ENCODE data around the gene RNF150.

GRCh38 chr4:141099326-141099725, 33.9 kb downstream of the RNF150 start:
- TF ChIP-seq CTCF (IDR thresholded peaks at IDR 0.05) = no peak
- TF ChIP-seq POLR2A (IDR thresholded peaks at IDR 0.05) = no peak

All from uterus (tissue), 2 donors.